Erythroblast (primary cell): ENCODE data around the gene KIF1B.

ENCODE experiments used
- GATA1 ChIP-seq: IDR thresholded peaks from 2 replicates; pipeline ENCODE4 v1.6.1; 2011; ENCODE audit warnings: low read depth, mild to moderate bottlenecking, control low read depth, low read length, moderate library complexity
- POLR2A ChIP-seq: IDR thresholded peaks from 2 replicates; pipeline ENCODE4 v1.6.1; 2011; ENCODE audit warnings: mild to moderate bottlenecking, low read length

DNA sequence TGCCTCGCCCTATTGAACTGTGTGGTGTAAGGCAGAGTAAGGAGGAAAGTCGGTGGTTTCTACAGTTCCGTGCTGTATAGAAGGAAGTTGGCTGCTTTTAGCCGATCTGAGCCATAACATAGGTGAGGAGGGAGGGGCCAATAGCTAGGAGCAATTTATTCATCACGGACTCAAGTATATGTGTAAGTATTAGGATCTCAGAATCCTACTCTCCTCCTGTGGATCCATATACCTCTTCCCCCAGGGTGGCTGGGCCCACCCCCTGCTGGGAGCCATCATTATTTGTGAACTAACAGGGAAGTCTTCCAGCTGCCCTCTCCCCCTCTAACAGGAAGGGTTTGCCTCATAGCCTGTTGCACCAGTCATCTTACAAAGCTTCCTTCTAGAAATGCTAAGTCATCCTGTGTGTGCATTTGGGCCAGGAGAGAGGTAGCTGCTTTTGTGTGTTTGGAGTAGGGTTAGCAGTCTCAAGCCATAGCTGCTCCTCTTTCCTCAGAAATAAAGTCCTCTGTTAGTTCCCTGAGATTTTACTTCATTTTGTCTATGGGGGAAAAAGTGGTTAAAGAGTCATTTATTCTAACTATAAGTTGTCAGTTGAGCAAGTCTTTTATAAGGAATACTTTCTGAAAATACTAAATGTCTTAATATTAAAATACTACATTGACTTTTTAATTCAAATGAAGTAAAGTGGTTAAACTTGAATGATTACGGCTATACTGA, 205.0 kb downstream of the KIF1B start:
- TF ChIP-seq POLR2A (peak; percentile 52), GATA1 (no peak)
